Left colon (tissue), 2 donors: Measurements from ENCODE around the gene RAF1. TPM values are rescaled to one million over a fixed set of nuclear protein-coding genes. Genes with fewer than 3 reads are reported as not detected.

Experiments
- ATAC-seq: fragments of 200-7000 bp; cut with Tn5 transposase; one replicate; pipeline ENCODE4 v1.9.1; 2020; ENCODE audit warnings: mild to moderate bottlenecking, moderate library complexity
- DNase-seq, 2 donors: peaks; one replicate each; pipeline ENCODE4 v3.0.0-alpha.2; 2020
- intact Hi-C, 2 donors: fragments of 100-400 bp; cut with DNase I in 1 of 2; cut with micrococcal nuclease in 1 of 2; formaldehyde crosslinking; loops; one replicate each; pipeline versions ENCODE4 v1.11.2 to v1.14.0; 2022; cut with DNase I, micrococcal nuclease
- total RNA-seq, 2 donors: library from RNA; stranded (reverse); fragmentation: NEBNext Ultra II Directional; extraction: Animal tissue kit (Norgen Biotek cat#: 25700); gene quantifications; one replicate each; pipeline ENCODE4 v1.2.1, GENCODE V29; 2021
- donor health status: DM: no; HTN: no; CAD: no.
- donor health status: DM: yes; HTN: yes; CAD: no.

RAF1 gene
- total RNA-seq, 2 donors from 2014 or later: 75.3 to 80.5 TPM

GRCh38 chr3:12615266-12615665, 48.7 kb downstream of the RAF1 start:
- no peak for ATAC-seq
- intact Hi-C loops: no loop called here
- DNase-seq: no peak

- no peak for ATAC-seq
- no peak for DNase-seq
- intact Hi-C loops: no loop called here
These were observed 50.7 kb downstream of the RAF1 start for GRCh38 chr3:12613250-12613649.

GRCh38 chr3:12612514-12613226, 51.2 kb downstream of the RAF1 start:
- intact Hi-C loops: no loop called here
- DNase-seq (no peak), ATAC-seq (no peak)

- intact Hi-C loops: no loop called here
- ATAC-seq (no peak), DNase-seq (no peak)
These were observed 52.8 kb downstream of the RAF1 start for GRCh38 chr3:12611117-12611516.

- ATAC-seq: no peak
- no peak for DNase-seq
- intact Hi-C loops: no loop called here
These were observed 55.5 kb downstream of the RAF1 start for GRCh38 chr3:12608376-12608775.

- ATAC-seq: no peak
- intact Hi-C loops: no loop called here
- DNase-seq: no peak
These were observed 59.9 kb downstream of the RAF1 start for GRCh38 chr3:12603969-12604368.

GRCh38 chr3:12601072-12601471, 62.8 kb downstream of the RAF1 start:
- intact Hi-C loops: no loop called here
- ATAC-seq: no peak
- no peak for DNase-seq

- ATAC-seq: no peak
- DNase-seq: no peak
- intact Hi-C loops: no loop called here
These were observed 65.0 kb downstream of the RAF1 start for GRCh38 chr3:12598890-12599289.

GRCh38 chr3:12593473-12593872, 70.4 kb downstream of the RAF1 start:
- DNase-seq: no peak
- intact Hi-C loops: no loop called here
- no peak for ATAC-seq

- no peak for DNase-seq
- ATAC-seq: no peak
- intact Hi-C loops: no loop called here
These were observed 71.8 kb downstream of the RAF1 start for GRCh38 chr3:12591997-12592715.

- intact Hi-C loops: no loop called here
- ATAC-seq (no peak), DNase-seq (no peak)
These were observed 72.5 kb downstream of the RAF1 start for GRCh38 chr3:12591456-12591855.

GRCh38 chr3:12590096-12590495, 73.8 kb downstream of the RAF1 start:
- intact Hi-C loops: no loop called here
- DNase-seq (no peak), ATAC-seq (no peak)

- intact Hi-C loops: no loop called here
- DNase-seq: no peak
- ATAC-seq: no peak
These were observed 75.6 kb downstream of the RAF1 start for GRCh38 chr3:12588039-12589009.

GRCh38 chr3:12586403-12586802, 77.5 kb downstream of the RAF1 start:
- DNase-seq (no peak), ATAC-seq (no peak)
- intact Hi-C loops: no loop called here

- DNase-seq (no peak), ATAC-seq (no peak)
- intact Hi-C loops: no loop called here
These were observed 77.9 kb downstream of the RAF1 start for GRCh38 chr3:12585970-12586369.

- no peak for DNase-seq
- ATAC-seq: no peak
- intact Hi-C loops: no loop called here
These were observed 78.7 kb downstream of the RAF1 start for GRCh38 chr3:12585181-12585580.

GRCh38 chr3:12584083-12584482, 79.8 kb downstream of the RAF1 start:
- DNase-seq (no peak), ATAC-seq (peak; percentile 6)
- intact Hi-C loops: no loop called here

- DNase-seq (no peak), ATAC-seq (no peak)
- intact Hi-C loops: no loop called here
These were observed 80.6 kb downstream of the RAF1 start for GRCh38 chr3:12583280-12583679.

- intact Hi-C loops: no loop called here
- ATAC-seq (no peak), DNase-seq (no peak)
These were observed 81.2 kb downstream of the RAF1 start for GRCh38 chr3:12582730-12583129.

GRCh38 chr3:12579905-12580304, 84.0 kb downstream of the RAF1 start:
- intact Hi-C loops: no loop called here
- ATAC-seq: no peak

More at GRCh38 chr3:12579905-12580304, 84.0 kb downstream of the RAF1 start:
- DNase-seq: no peak
